ENCODE measurements around the gene EIF4E3.

The EIF4E3 gene

GRCh38 chr3:71751602-71752001, 26.4 kb upstream of the EIF4E3 start:
- no peak overlapping the region for H3K4me2 ChIP-seq (ENCODE audit: low read length)
- H3K9ac ChIP-seq (ENCODE audit: low read depth, low read length) = no peak overlapping the region
- no peaks in the 10 kb centered on the region for H3K4me1 ChIP-seq (ENCODE audit: control insufficient read depth, insufficient read depth, low read length)
- no peaks in the 10 kb centered on the region for H3K36me3 ChIP-seq (ENCODE audit: insufficient read depth, low read length)
- H3K4me3 ChIP-seq (ENCODE audit: low read length) = no peak overlapping the region
- peaks cover 62% of the 10 kb centered on the region for H3K27me3 ChIP-seq (ENCODE audit: control insufficient read depth, insufficient read depth, low read length)
- H3K9me3 ChIP-seq (replicated peaks; ENCODE audit: low read length) = no peaks in the 10 kb centered on the region

GRCh38 chr3:71744738-71745137, 19.5 kb upstream of the EIF4E3 start:
- peaks cover 9% of the 10 kb centered on the region for H3K27me3 ChIP-seq (ENCODE audit: control insufficient read depth, insufficient read depth, low read length)
- H3K9me3 ChIP-seq (replicated peaks; ENCODE audit: low read length) = peaks cover 17% of the 10 kb centered on the region
- no peaks in the 10 kb centered on the region for H3K4me1 ChIP-seq (ENCODE audit: control insufficient read depth, insufficient read depth, low read length)
- no peaks in the 10 kb centered on the region for H3K36me3 ChIP-seq (ENCODE audit: insufficient read depth, low read length)
- no peak overlapping the region for H3K4me2 ChIP-seq (ENCODE audit: low read length)
- no peak overlapping the region for H3K4me3 ChIP-seq (ENCODE audit: low read length)
- no peak overlapping the region for H3K9ac ChIP-seq (ENCODE audit: low read depth, low read length)

- no peak overlapping the region for H3K4me2 ChIP-seq (ENCODE audit: low read length)
- H3K4me1 ChIP-seq (ENCODE audit: control insufficient read depth, insufficient read depth, low read length) = no peaks in the 10 kb centered on the region
- no peak overlapping the region for H3K9ac ChIP-seq (ENCODE audit: low read depth, low read length)
- H3K36me3 ChIP-seq (ENCODE audit: insufficient read depth, low read length) = no peaks in the 10 kb centered on the region
- peaks cover 14% of the 10 kb centered on the region for H3K27me3 ChIP-seq (ENCODE audit: control insufficient read depth, insufficient read depth, low read length)
- H3K9me3 ChIP-seq (replicated peaks; ENCODE audit: low read length) = peaks cover 17% of the 10 kb centered on the region
- H3K4me3 ChIP-seq (ENCODE audit: low read length) = no peak overlapping the region
These were observed 17.4 kb upstream of the EIF4E3 start for GRCh38 chr3:71742621-71743020.

GRCh38 chr3:71734881-71735280, 9.7 kb upstream of the EIF4E3 start:
- no peak overlapping the region for H3K4me2 ChIP-seq (ENCODE audit: low read length)
- no peaks in the 10 kb centered on the region for H3K9me3 ChIP-seq (replicated peaks; ENCODE audit: low read length)
- no peak overlapping the region for H3K9ac ChIP-seq (ENCODE audit: low read depth, low read length)
- H3K4me1 ChIP-seq (ENCODE audit: control insufficient read depth, insufficient read depth, low read length) = no peaks in the 10 kb centered on the region
- peaks cover 54% of the 10 kb centered on the region for H3K27me3 ChIP-seq (ENCODE audit: control insufficient read depth, insufficient read depth, low read length)
- no peak overlapping the region for H3K4me3 ChIP-seq (ENCODE audit: low read length)
- no peaks in the 10 kb centered on the region for H3K36me3 ChIP-seq (ENCODE audit: insufficient read depth, low read length)

- H3K9me3 ChIP-seq (replicated peaks; ENCODE audit: low read length) = no peaks in the 10 kb centered on the region
- H3K9ac ChIP-seq (ENCODE audit: low read depth, low read length) = no peak overlapping the region
These were observed 8.1 kb upstream of the EIF4E3 start for GRCh38 chr3:71733319-71733718.

GRCh38 chr3:71732637-71733036, 7.4 kb upstream of the EIF4E3 start:
- no peaks in the 10 kb centered on the region for H3K36me3 ChIP-seq (ENCODE audit: insufficient read depth, low read length)
- no peaks in the 10 kb centered on the region for H3K4me1 ChIP-seq (ENCODE audit: control insufficient read depth, insufficient read depth, low read length)
- no peaks in the 10 kb centered on the region for H3K9me3 ChIP-seq (replicated peaks; ENCODE audit: low read length)
- H3K4me3 ChIP-seq (ENCODE audit: low read length) = no peak overlapping the region
- H3K27me3 ChIP-seq (ENCODE audit: control insufficient read depth, insufficient read depth, low read length) = peaks cover 51% of the 10 kb centered on the region
- no peak overlapping the region for H3K9ac ChIP-seq (ENCODE audit: low read depth, low read length)
- no peak overlapping the region for H3K4me2 ChIP-seq (ENCODE audit: low read length)

More at GRCh38 chr3:71733319-71733718, 8.1 kb upstream of the EIF4E3 start:
- peaks cover 55% of the 10 kb centered on the region for H3K27me3 ChIP-seq (ENCODE audit: control insufficient read depth, insufficient read depth, low read length)
- H3K4me1 ChIP-seq (ENCODE audit: control insufficient read depth, insufficient read depth, low read length) = no peaks in the 10 kb centered on the region
- no peak overlapping the region for H3K4me2 ChIP-seq (ENCODE audit: low read length)
- no peak overlapping the region for H3K4me3 ChIP-seq (ENCODE audit: low read length)
- H3K36me3 ChIP-seq (ENCODE audit: insufficient read depth, low read length) = no peaks in the 10 kb centered on the region

- H3K27me3 ChIP-seq (ENCODE audit: control insufficient read depth, insufficient read depth, low read length) = peaks cover 26% of the 10 kb centered on the region
- H3K9me3 ChIP-seq (replicated peaks; ENCODE audit: low read length) = no peaks in the 10 kb centered on the region
- H3K4me2 ChIP-seq (ENCODE audit: low read length) = no peak overlapping the region
- H3K4me3 ChIP-seq (ENCODE audit: low read length) = no peak overlapping the region
- H3K36me3 ChIP-seq (ENCODE audit: insufficient read depth, low read length) = no peaks in the 10 kb centered on the region
- H3K9ac ChIP-seq (ENCODE audit: low read depth, low read length) = no peak overlapping the region
- H3K4me1 ChIP-seq (ENCODE audit: control insufficient read depth, insufficient read depth, low read length) = peaks cover 5% of the 10 kb centered on the region
These were observed 3.6 kb upstream of the EIF4E3 start for GRCh38 chr3:71728632-71729342.

- no peaks in the 10 kb centered on the region for H3K9me3 ChIP-seq (replicated peaks; ENCODE audit: low read length)
- no peaks in the 10 kb centered on the region for H3K36me3 ChIP-seq (ENCODE audit: insufficient read depth, low read length)
- no peak overlapping the region for H3K9ac ChIP-seq (ENCODE audit: low read depth, low read length)
- no peak overlapping the region for H3K4me2 ChIP-seq (ENCODE audit: low read length)
- H3K4me1 ChIP-seq (ENCODE audit: control insufficient read depth, insufficient read depth, low read length) = peaks cover 5% of the 10 kb centered on the region
- no peak overlapping the region for H3K4me3 ChIP-seq (ENCODE audit: low read length)
- peaks cover 28% of the 10 kb centered on the region for H3K27me3 ChIP-seq (ENCODE audit: control insufficient read depth, insufficient read depth, low read length)
These were observed 944 bp upstream of the EIF4E3 start for GRCh38 chr3:71726146-71726545.

GRCh38 chr3:71724584-71725270, 475 bp downstream of the EIF4E3 start:
- peak overlapping the region; percentile 76 for H3K4me3 ChIP-seq (ENCODE audit: low read length)
- peak overlapping the region; percentile 60 for H3K9ac ChIP-seq (ENCODE audit: low read depth, low read length)
- peaks cover 28% of the 10 kb centered on the region for H3K27me3 ChIP-seq (ENCODE audit: control insufficient read depth, insufficient read depth, low read length)
- peaks cover 5% of the 10 kb centered on the region for H3K4me1 ChIP-seq (ENCODE audit: control insufficient read depth, insufficient read depth, low read length)
- H3K4me2 ChIP-seq (ENCODE audit: low read length) = peak overlapping the region; percentile 98
- H3K9me3 ChIP-seq (replicated peaks; ENCODE audit: low read length) = no peaks in the 10 kb centered on the region
- H3K36me3 ChIP-seq (ENCODE audit: insufficient read depth, low read length) = no peaks in the 10 kb centered on the region

GRCh38 chr3:71724171-71724453, 1.1 kb downstream of the EIF4E3 start:
- no peak overlapping the region for H3K9ac ChIP-seq (ENCODE audit: low read depth, low read length)
- peaks cover 5% of the 10 kb centered on the region for H3K4me1 ChIP-seq (ENCODE audit: control insufficient read depth, insufficient read depth, low read length)
- H3K4me3 ChIP-seq (ENCODE audit: low read length) = peak overlapping the region; percentile 76

GRCh38 chr3:71723452-71724170, 1.6 kb downstream of the EIF4E3 start:
- Histone ChIP-seq H3K4me2 (ENCODE audit: low read length) (peak overlapping the region; percentile 98), H3K9me3 (replicated peaks; ENCODE audit: low read length) (no peaks in the 10 kb centered on the region), H3K36me3 (ENCODE audit: insufficient read depth, low read length) (no peaks in the 10 kb centered on the region), H3K4me3 (ENCODE audit: low read length) (no peak overlapping the region), H3K27me3 (ENCODE audit: control insufficient read depth, insufficient read depth, low read length) (peaks cover 22% of the 10 kb centered on the region), H3K9ac (ENCODE audit: low read depth, low read length) (no peak overlapping the region), H3K4me1 (ENCODE audit: control insufficient read depth, insufficient read depth, low read length) (peaks cover 5% of the 10 kb centered on the region)

More at GRCh38 chr3:71724171-71724453, 1.1 kb downstream of the EIF4E3 start:
- Histone ChIP-seq H3K36me3 (ENCODE audit: insufficient read depth, low read length) (no peaks in the 10 kb centered on the region), H3K9me3 (replicated peaks; ENCODE audit: low read length) (no peaks in the 10 kb centered on the region), H3K27me3 (ENCODE audit: control insufficient read depth, insufficient read depth, low read length) (peaks cover 27% of the 10 kb centered on the region), H3K4me2 (ENCODE audit: low read length) (peak overlapping the region; percentile 98)

All from skeletal muscle satellite cell (primary cell).